Transverse colon (tissue), 4 donors: ENCODE data around the gene ZNF430. TPM values are rescaled to one million over a fixed set of nuclear protein-coding genes. Genes with fewer than 3 reads are reported as not detected.
A peak's percentile ranks its signal among the peaks of the same experiment; 100 is the strongest.

Source experiments
- DNase-seq: peaks from one replicate; pipeline ENCODE4 v3.0.0-alpha.2; 2019
- H3K27ac ChIP-seq, 4 donors: fragments of 200-600 bp; sonication (generic); 2 replicates each; pipeline ENCODE4 v1.5.1; 2016 to 2018; ENCODE audit warnings: inconsistent platforms in 4 of 4
- H3K27me3 ChIP-seq: fragments of 200-600 bp; sonication (generic); 2 replicates; pipeline ENCODE4 v1.5.1; 2017; ENCODE audit warnings: inconsistent platforms
- H3K36me3 ChIP-seq, 4 donors: fragments of 200-600 bp; sonication (generic); 2 replicates each; pipeline ENCODE4 v1.5.1; 2017 to 2019; ENCODE audit warnings: inconsistent platforms in 4 of 4
- H3K4me1 ChIP-seq, 4 donors: fragments of 200-600 bp; sonication (generic); 2 replicates each; pipeline ENCODE4 v1.5.1; 2017 to 2020; ENCODE audit warnings: inconsistent platforms in 4 of 4
- H3K4me3 ChIP-seq, 4 donors: fragments of 200-600 bp; sonication (generic); 1 replicate in 1 of 4; 2 replicates in 3 of 4; pipeline versions ENCODE4 v1.5.1 to v1.6.1; 2017 to 2019; ENCODE audit warnings: inconsistent platforms in 4 of 4
- H3K9me3 ChIP-seq, 2 donors: fragments of 200-600 bp; sonication (generic); 2 replicates each; pipeline ENCODE4 v1.5.1; 2017 to 2019; ENCODE audit warnings: inconsistent platforms in 2 of 2
- CTCF ChIP-seq, 5 experiments: fragments of 200-600 bp in 3 of 5; fragments of 450-650 bp in 2 of 5; sonication (generic) in 3 of 5; IDR thresholded peaks; 1 replicate in 2 of 5; 2 replicates in 3 of 5; pipeline ENCODE4 v1.5.1; 2016 to 2017; ENCODE audit warnings: antibody characterized with exemption in 5 of 5, inconsistent platforms in 3 of 5, mild to moderate bottlenecking in 2 of 5, moderate library complexity in 1 of 5
- EP300 ChIP-seq: sonication (generic); formaldehyde crosslinking; IDR thresholded peaks from one replicate; pipeline ENCODE4 v1.6.1; 2017; ENCODE audit warnings: antibody characterized with exemption, low read depth
- POLR2A ChIP-seq: fragments of 450-650 bp; IDR thresholded peaks from one replicate; pipeline ENCODE4 v1.6.1; 2016; ENCODE audit warnings: antibody characterized with exemption, mild to moderate bottlenecking, moderate library complexity
- POLR2AphosphoS5 ChIP-seq, 3 donors: sonication (generic); formaldehyde crosslinking; IDR thresholded peaks; one replicate each; pipeline ENCODE4 v1.6.1; 2016; ENCODE audit warnings: antibody characterized with exemption in 3 of 3
- WGBS, 2 donors: methylation state at CpG; one replicate each; pipeline ENCODE4 v1.1.5; 2018; ENCODE audit warnings: low coverage in 1 of 2; 5-methylcytosine and 5-hydroxymethylcytosine counted together
- in situ Hi-C, 4 donors: fragments of 200-750 bp; cut with MboI; loops; one replicate each; pipeline versions ENCODE4 v1.15.0 to v1.15.1; 2017; ENCODE audit warnings: low sequenced_read_pairs in 3 of 4, low pct_ligation_motif_present in 1 of 4, low pct_unique_long_range_greater_than_20kb in 1 of 4
- intact Hi-C: fragments of 100-400 bp; cut with DNase I; formaldehyde crosslinking; loops from one replicate; pipeline ENCODE4 v1.15.1; 2023; ENCODE audit warnings: low total_unique reads
- total RNA-seq, 4 donors: library from RNA; depleted of rRNA; stranded (reverse); fragments of >200 nt; gene quantifications; one replicate each; pipeline ENCODE4 v1.1.0, GENCODE V29; 2016

The ZNF430 gene
- total RNA-seq, 4 donors from 2014 or later: 2.2 to 8.3 (median 4.3) TPM

- Histone ChIP-seq H3K4me1 (no peaks in the 10 kb centered on the region), H3K27me3 (no peaks in the 10 kb centered on the region), H3K36me3 (peaks cover 0 to 51% (median 19%) of the 10 kb centered on the region in 4 donors), H3K27ac (no peak overlapping the region), H3K4me3 (no peak overlapping the region), H3K9me3 (peaks cover 37 to 45% of the 10 kb centered on the region in 2 donors)
- 83 to 86% methylated on average over 1 to 2 of the region's 2 CpGs for WGBS, 2 donors
- DNase-seq: no peak
- in situ Hi-C loops: no loop called here
- intact Hi-C loops: no loop called here
- TF ChIP-seq POLR2AphosphoS5 (IDR thresholded peaks at IDR 0.05): no peak
- no peak for TF ChIP-seq EP300
- TF ChIP-seq POLR2A: no peak
- TF ChIP-seq CTCF (IDR thresholded peaks at IDR 0.05): no peak
Measured at GRCh38 chr19:21047716-21048115, 27.3 kb downstream of the ZNF430 start.

- peaks cover 0 to 81% (median 27%) of the 10 kb centered on the region in 4 donors for H3K36me3 ChIP-seq
- WGBS, 2 donors: 96 to 97% methylated on average over 5 of the region's 5 CpGs
- intact Hi-C loops: no loop called here
- H3K27ac ChIP-seq: no peak overlapping the region
- H3K9me3 ChIP-seq: peaks cover 44 to 46% of the 10 kb centered on the region in 2 donors
- TF ChIP-seq CTCF (IDR thresholded peaks at IDR 0.05) (no peak), POLR2A (no peak), POLR2AphosphoS5 (IDR thresholded peaks at IDR 0.05) (no peak), EP300 (no peak)
- H3K4me3 ChIP-seq: no peak overlapping the region
- DNase-seq: no peak
- no peaks in the 10 kb centered on the region for H3K4me1 ChIP-seq
- in situ Hi-C loops: no loop called here
- H3K27me3 ChIP-seq: no peaks in the 10 kb centered on the region
Measured at GRCh38 chr19:21052902-21053301, 32.4 kb downstream of the ZNF430 start.

- H3K4me3 ChIP-seq: no peak overlapping the region
- intact Hi-C loops: no loop called here
- H3K4me1 ChIP-seq: no peaks in the 10 kb centered on the region
- TF ChIP-seq CTCF (IDR thresholded peaks at IDR 0.05) (no peak), EP300 (no peak), POLR2AphosphoS5 (IDR thresholded peaks at IDR 0.05) (no peak), POLR2A (no peak)
- no peak overlapping the region for H3K27ac ChIP-seq
- peaks cover 6 to 10% of the 10 kb centered on the region in 2 donors for H3K9me3 ChIP-seq
- H3K36me3 ChIP-seq: peaks cover 0 to 21% (median 4%) of the 10 kb centered on the region in 4 donors
- DNase-seq: no peak
- no peaks in the 10 kb centered on the region for H3K27me3 ChIP-seq
- in situ Hi-C loops: no loop called here
Measured at GRCh38 chr19:21065336-21065735, 44.9 kb downstream of the ZNF430 start.

- intact Hi-C loops (no loop called here), in situ Hi-C loops (loop anchor here in 1 of 4 donors (10.0 kb wide), 1 partner anchor 63 kb away; the partner anchor contains the start of gene ZNF431)
- Histone ChIP-seq H3K36me3 (no peaks in the 10 kb centered on the region), H3K4me1 (peaks cover 0 to 12% (median 6%) of the 10 kb centered on the region in 4 donors), H3K4me3 (peak within 1 kb of the TSS; percentile 26 to 87 (median 66)), H3K27ac (peak within 1 kb of the TSS; percentile 63 to 88 (median 83)), H3K27me3 (no peaks in the 10 kb centered on the region), H3K9me3 (no peaks in the 10 kb centered on the region)
- TF ChIP-seq POLR2A: peak; percentile 86
- TF ChIP-seq CTCF (IDR thresholded peaks at IDR 0.05): no peak
- no peak for TF ChIP-seq EP300
- peak; percentile 68 to 82 (median 70) for TF ChIP-seq POLR2AphosphoS5 (IDR thresholded peaks at IDR 0.05)
- WGBS, 2 donors: 0 to 30% methylated on average over 4 to 30 of the region's 38 CpGs
- peak; percentile 84 for DNase-seq
Measured at GRCh38 chr19:21082011-21082975, 61.8 kb downstream of the ZNF430 start, which contains the start of gene ZNF714. TSS of gene ZNF714 (plus strand) at chr19:21082203. CDS start at chr19:21098269, 16,066 bp downstream.
